RCC 7860 (cell line): ENCODE data around the gene LLGL2.

ENCODE experiments used
- DNase-seq: peaks from one replicate; pipeline ENCODE4 v3.0.0-alpha.2; 2015; ENCODE audit warnings: low spot score
- FAIRE-seq: peaks from 2 replicates; lab custom pipeline; 2012; peaks lifted over from hg19 to GRCh38; lab: Jason Lieb, UNC

Gene LLGL2

DNA sequence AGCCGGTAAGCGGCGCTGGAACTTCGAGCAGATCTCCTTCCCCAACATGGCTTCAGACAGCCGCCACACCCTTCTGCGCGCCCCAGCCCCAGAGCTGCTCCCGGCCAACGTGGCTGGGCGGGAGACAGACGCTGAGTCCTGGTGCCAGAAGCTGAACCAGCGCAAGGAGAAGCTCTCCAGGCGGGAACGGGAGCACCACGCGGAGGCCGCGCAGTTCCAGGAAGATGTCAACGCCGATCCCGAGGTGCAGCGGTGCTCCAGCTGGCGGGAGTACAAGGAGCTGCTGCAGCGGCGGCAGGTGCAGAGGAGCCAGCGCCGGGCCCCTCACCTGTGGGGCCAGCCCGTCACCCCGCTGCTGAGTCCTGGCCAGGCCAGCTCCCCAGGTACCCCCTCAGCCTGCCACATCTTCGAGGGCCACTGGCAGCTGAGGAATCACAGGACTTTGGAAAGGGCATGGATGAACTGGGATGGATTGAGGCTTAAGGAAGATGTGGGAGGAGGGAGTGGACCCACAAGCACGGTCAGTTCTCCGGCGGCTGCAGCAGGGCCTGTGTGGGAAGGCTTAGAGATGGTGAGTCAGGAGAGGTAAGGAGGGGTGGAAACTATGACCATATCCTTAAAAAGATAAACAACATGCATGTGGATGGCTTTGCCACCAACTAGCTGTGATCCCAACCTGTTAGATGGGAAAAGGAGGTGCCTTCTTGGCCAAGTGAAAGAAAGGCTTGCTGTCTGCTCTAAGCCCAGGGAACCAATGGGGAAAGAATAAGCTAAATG, 3.4 kb upstream of the LLGL2 start:
- DNase-seq, result no peak
- FAIRE-seq, result no peak

DNA sequence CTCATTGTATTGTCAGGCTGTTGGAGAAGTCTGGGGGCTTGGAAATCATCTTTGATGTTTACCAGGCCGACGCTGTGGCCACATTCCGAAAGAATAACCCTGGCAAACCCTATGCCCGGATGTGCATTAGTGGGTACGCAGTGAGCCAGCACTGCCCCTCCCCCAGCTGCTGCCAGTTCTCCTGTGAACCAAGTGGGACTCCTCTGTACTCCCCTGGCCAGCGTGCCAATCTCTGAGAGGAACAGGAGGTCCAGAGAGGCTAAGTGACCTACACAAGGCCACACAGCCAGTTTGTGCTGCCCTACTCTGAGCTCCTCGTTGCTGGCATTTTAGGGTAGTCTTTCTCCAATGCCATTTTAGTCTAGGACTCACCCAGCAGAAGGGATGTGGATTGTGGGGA, 1.9 kb upstream of the LLGL2 start:
- no peak for DNase-seq
- no peak for FAIRE-seq

DNA sequence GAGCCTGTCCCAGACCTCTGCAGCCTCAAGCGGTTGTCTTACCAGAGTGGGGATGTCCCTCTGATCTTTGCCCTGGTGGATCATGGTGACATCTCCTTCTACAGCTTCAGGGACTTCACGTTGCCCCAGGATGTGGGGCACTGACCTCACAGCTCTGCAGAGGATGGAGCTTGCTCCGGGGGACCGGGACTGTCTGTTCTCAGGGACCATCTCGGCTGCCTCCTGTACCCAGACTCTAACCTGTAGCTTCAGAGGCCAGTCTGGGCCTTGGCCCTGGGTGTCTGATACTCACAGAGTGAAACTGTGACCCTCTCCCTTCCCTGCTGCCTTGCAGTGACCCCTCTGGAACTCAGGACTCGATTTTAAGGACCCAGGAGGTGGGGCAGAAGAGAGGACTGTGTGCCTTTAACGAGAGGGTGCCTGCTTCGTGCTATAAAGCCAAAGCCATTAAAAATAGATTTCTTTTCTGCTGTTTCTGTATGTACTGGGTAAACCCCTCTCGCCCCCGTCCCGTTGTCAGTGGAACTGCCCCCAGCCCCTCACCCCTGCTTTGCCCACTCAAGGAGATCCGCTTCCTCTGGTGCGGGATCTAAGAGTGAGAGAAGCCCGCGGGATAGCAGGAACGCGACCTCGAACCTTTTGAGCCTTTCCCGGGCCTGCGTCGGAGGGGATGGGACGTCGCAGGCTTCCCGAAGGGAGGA, 1.1 kb upstream of the LLGL2 start:
- FAIRE-seq (no peak), DNase-seq (no peak)

DNA sequence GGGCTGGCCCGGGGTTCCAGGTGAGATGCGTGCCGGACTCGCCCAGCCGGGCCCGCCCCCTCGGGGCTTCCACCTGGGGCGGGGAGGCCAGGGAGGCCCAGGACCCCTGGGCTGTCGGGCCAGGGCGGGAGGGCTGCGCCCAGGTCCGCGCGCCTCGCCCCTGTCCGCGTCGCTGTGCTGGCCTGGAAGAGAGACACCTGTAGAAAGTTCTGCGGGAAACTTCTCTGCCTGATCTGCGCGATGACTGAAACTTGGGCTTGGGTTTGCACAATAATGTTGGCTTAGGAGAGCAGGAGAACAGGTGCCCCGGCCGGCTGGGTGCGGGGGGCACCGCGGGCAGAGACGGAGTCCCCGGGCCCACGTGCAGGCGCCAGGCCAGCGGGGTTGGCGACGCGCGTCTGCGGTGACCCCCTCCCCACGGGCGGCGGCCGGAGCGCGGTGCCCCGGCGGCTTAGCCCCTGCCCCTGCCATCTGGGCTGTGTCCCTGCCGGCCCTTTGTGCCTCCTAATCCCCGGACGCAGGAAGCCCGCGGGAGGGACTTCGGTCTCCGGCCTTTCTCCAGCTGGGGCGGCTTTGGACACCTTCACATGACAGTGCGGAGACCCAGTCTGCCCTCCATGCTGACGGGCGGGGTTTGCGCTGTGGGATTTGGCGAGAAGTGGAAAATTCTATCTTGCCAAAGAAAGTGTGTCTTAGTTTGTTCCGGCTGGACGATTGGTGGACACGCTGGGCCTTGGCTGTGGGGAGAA, 483 bp downstream of the LLGL2 start:
- FAIRE-seq (no peak), DNase-seq (no peak)

DNA sequence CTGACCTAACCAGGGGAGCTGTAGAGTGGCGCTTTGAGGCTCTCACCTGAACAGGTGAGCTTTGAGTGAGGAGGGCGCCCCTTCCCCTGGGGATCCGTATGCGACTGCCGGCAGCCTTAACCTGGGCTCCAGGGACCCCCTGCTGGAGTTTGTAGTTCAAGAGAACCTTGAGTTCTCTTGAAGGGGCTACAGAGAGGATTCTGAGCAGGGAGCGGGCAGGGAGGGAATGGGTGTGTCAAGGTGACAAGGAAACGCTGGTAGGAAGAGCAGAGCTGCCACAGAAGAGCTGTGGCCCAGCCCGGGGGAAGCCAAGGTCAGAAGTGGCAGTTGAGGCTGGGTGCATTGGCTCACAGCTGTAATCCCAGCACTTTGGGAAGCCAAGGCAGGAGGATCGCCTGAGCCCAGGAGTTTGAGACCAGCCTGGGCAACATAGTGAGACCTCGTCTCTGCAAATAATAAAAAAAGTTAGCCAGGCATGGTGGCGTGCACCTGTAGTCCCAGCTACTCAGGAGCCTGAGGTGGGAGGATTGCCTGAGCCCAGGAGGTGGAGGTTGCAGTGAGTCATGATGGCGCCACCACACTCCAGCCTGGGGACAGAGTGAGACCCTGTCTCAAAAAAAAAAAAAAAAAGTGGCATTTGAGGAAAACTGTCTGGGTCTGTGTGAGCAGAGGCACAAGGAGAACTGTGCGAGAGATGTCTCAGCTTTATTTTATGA, 1.2 kb downstream of the LLGL2 start:
- FAIRE-seq, result no peak
- no peak for DNase-seq

DNA sequence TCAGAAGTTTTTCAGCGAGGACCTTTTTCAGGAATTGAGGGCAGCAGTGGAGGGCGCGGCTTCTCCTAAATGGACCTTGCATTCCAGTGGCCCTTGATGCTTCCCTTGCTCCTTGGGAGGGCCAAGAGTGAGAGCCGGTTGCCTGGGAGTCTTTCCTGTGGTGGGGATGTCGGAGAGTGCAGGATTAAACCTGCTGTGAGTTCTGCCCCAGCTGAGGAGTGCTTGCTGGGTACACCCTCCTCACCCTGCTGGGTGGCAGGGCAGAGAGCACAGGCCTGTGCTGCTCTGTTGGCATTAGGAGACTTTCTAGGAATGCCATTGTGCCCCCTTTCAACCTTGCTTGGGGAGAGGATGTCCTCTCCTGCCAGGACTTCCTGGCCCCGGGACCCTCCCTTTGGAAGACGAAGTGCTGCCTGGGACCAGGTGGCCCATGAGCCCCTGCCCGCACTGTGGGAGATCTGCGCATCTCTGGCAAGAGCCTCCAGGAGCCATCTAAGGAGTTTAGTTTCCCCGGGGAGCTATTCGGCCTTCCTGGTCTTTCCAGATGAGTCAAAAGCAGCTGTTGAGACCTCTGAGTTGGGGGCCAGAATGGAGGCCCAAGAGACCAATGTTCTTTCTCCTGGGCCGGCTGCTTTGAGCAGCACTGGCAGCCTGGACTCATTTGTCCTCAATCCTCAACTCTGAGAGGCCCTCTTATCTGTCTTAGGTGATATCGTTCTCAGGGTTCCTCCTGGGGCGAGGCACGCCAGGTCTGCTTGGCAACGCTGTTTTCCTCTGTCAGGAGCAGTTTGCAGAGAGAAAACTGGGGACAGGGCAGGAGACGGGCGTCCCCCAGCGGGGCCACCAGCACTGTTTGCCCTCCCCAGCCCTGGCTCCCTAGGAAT, 5.6 kb downstream of the LLGL2 start:
- DNase-seq (no peak), FAIRE-seq (no peak)

GRCh38 chr17:75531721-75532072, 6.2 kb downstream of the LLGL2 start:
- FAIRE-seq, result no peak
- DNase-seq, result no peak

GRCh38 chr17:75535119-75535537, 9.6 kb downstream of the LLGL2 start:
- DNase-seq, result no peak

DNA sequence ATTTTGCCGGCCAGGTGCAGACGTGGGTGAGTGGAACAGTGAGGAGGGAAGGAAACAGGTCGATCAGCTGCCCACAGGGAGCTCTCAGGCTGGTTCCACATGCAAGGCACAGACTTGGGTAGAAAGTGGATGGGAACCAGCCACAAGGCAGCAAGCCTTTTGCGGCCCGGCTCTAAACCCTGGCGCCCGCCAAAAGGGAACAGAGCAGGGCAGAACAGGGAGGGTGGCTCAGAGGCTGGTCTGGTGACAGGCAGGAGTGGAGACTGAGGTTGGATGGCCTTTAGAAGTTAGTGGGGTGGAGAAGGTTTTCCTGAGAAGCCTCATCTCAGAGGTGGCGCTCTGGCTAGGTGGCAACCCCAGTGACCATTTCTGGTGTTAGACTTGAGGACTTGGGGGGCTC, 10.4 kb downstream of the LLGL2 start:
- FAIRE-seq, result no peak
- no peak for DNase-seq

More at GRCh38 chr17:75535119-75535537, 9.6 kb downstream of the LLGL2 start:
- no peak for FAIRE-seq

DNA sequence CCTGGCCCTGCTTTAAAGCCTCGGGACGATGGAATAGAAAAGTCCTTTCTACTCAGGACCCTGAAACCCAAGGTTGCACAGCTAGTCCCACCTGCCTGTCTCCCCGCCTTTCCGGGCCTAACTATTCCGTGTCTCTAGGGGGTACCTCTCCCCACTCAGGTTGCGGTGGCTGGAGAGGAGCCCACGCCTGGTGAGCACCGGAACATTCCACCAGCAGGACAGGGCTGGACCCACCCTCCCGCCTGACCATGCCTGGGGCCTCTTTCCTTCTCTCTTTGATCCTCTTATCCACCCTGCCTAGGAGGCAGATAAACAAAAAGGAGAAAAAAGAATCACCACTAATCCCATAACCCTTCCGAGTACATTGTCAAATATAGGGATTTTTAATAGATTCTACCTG, 10.9 kb downstream of the LLGL2 start:
- FAIRE-seq (no peak), DNase-seq (no peak)

- DNase-seq, result no peak
- no peak for FAIRE-seq
Measured at GRCh38 chr17:75539967-75540729, 14.7 kb downstream of the LLGL2 start.

GRCh38 chr17:75540923-75541503, 15.5 kb downstream of the LLGL2 start:
- DNase-seq, result no peak
- FAIRE-seq, result no peak

GRCh38 chr17:75542229-75542628, 16.7 kb downstream of the LLGL2 start:
- FAIRE-seq (no peak), DNase-seq (no peak)

- no peak for DNase-seq
- FAIRE-seq, result no peak
Measured at GRCh38 chr17:75542728-75543336, 17.3 kb downstream of the LLGL2 start.

DNA sequence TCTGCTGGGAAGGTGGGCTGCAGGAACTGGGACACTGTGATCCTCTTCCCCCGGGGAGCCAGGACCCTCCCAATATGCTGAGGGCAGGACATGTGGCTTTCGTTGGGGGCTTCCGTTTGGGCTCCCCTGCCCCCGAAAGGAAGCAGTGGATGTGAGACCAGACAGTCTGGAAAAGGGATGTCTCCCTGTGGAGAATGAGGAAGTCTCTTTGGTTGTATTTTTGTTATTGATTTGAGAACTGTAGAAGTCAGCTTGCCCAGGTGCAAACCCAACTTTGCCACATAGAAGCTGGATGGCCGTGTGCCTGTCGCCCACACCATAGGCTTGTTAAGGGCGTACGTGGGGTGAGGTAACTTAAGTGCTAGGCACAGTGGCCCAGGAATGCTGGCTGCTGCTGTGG, 18.8 kb downstream of the LLGL2 start:
- FAIRE-seq (no peak), DNase-seq (no peak)

DNA sequence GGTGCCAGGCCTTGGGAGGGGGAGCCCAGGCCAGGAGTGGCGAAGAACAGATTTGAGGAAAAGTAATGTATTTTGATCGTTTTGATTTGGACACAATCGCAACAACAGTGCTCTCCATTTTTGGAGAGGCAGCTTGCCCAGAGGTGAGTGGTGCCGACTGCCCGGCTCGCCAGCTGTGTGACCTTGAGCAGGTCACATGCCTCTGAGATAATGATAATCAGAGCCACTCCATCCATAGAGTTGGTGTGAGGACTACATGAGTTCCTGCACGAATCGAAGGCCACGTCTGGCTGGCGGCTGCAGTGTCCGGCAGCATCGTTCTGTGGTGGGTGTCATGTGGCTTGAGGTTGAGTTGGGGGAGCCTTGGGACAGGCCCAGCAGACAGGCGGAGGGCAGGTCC, 20.7 kb downstream of the LLGL2 start:
- DNase-seq (no peak), FAIRE-seq (no peak)

DNA sequence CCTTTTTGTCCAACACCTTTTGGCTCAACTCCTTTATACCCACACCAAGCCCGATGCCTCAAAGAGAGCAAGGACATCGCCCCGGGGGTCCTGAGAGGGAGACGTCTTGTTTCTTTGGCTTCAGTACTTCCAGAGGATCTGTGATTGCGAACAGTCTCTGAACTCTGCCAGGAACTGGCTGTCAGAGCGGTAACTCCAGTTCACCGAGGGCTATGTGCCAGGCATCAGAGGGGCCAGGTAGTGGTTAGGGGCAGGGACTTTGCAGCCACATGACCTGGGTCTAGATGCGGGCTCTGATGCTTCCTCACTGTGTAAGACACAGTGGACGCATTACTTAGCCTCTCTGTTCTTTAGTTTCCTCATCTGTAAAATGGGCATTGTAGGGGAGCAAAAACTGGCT, 21.6 kb downstream of the LLGL2 start:
- DNase-seq (no peak), FAIRE-seq (no peak)

DNA sequence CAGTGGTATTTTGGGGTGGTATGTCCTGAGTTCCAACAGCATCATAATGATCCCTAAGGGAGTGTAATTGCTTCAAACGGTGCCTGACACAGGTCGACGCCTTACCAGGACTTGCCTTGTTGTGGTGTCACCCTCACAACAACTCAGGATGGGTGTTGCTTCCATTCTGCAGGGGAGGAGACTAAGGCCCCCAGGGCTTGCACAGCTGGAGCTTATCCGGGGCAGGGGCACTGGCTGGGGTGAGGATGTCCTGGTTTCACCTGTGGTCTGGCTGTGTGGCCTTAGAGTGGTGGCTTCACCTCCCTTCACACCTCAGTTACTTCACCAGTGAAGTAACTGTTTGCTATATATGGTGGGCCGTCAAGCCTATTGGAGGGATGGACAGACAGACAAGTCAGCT, 23.3 kb downstream of the LLGL2 start:
- FAIRE-seq (no peak), DNase-seq (no peak)
